CD4-positive, alpha-beta T cell treated with Interferon gamma for 1 hour (primary cell): ENCODE results near the gene PFKP.

Source experiments
- DNase-seq: peaks from one replicate; pipeline ENCODE4 v3.0.0-alpha.2; 2020

The PFKP gene

GRCh38 chr10:3071405-3072198 lies 4.3 kb downstream of the PFKP start:
- DNase-seq = no peak

GRCh38 chr10:3072641-3073360 lies 5.5 kb downstream of the PFKP start:
- no peak for DNase-seq

GRCh38 chr10:3074145-3074665 lies 6.9 kb downstream of the PFKP start:
- DNase-seq = no peak

DNA sequence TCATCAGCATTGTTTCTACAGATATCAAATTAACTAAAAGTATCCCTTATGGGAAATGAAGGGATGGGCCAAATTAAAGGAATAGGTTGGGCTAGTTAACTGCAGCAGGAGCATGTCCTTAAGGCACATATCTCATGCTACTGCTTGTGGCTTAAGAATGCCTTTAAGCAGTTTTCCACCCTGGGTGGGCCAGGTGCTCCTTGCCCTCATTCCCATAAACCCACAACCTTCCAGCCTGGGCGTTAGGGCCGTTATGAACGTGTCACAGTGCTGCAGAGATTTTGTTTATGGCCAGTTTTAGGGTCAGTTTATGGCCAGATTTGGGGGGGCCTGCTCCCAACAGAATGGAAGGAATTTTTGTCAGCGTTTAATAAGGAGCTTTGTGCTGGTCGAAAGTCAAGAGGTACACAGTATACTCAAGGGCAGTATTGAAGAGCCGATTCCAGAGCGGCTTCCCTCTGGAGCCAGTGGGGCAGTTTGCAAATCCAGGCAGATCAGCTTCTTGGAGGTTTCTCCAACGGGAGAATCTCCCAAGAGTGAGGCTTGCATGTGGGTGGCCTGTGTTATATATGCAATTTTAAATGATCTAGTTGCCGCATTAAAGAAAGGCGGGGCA lies 7.7 kb downstream of the PFKP start:
- DNase-seq = no peak

- DNase-seq = no peak
These were observed 8.8 kb downstream of the PFKP start for GRCh38 chr10:3076138-3076537.

GRCh38 chr10:3077509-3077908 lies 10.2 kb downstream of the PFKP start:
- no peak for DNase-seq

GRCh38 chr10:3077940-3078630 lies 10.7 kb downstream of the PFKP start:
- no peak for DNase-seq

DNA sequence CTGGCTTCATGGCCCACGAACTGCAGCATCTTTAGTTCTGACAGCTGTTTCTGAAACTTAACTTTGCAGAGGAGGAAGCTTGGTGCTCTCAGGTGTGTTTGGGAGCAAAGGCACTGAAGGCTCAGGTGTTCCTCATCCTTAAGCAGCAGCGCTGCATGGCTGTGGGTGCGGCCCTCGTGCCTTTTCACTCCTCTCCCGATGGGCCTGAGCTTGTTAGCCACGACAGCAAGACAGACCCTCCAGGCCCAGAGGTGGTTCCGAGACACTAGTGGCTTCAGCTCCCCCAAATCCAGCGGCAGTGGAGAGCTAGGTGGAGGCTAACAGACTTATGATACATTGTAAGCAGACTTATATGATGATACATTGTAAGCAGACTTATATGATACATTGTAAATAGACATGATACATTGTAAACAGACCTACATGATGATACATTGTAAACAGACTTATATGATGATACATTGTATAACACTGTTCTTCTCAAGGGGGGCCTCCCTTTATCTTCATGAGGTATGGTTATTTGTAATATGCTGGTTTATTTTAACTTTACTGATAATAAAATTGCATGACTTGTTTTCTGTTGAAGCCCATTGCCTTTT lies 14.1 kb downstream of the PFKP start:
- no peak for DNase-seq

GRCh38 chr10:3082290-3082689 lies 14.9 kb downstream of the PFKP start:
- no peak for DNase-seq

- DNase-seq = no peak
These were observed 18.6 kb downstream of the PFKP start for GRCh38 chr10:3085785-3086567.

- no peak for DNase-seq
These were observed 23.0 kb downstream of the PFKP start for GRCh38 chr10:3090388-3090787.

DNA sequence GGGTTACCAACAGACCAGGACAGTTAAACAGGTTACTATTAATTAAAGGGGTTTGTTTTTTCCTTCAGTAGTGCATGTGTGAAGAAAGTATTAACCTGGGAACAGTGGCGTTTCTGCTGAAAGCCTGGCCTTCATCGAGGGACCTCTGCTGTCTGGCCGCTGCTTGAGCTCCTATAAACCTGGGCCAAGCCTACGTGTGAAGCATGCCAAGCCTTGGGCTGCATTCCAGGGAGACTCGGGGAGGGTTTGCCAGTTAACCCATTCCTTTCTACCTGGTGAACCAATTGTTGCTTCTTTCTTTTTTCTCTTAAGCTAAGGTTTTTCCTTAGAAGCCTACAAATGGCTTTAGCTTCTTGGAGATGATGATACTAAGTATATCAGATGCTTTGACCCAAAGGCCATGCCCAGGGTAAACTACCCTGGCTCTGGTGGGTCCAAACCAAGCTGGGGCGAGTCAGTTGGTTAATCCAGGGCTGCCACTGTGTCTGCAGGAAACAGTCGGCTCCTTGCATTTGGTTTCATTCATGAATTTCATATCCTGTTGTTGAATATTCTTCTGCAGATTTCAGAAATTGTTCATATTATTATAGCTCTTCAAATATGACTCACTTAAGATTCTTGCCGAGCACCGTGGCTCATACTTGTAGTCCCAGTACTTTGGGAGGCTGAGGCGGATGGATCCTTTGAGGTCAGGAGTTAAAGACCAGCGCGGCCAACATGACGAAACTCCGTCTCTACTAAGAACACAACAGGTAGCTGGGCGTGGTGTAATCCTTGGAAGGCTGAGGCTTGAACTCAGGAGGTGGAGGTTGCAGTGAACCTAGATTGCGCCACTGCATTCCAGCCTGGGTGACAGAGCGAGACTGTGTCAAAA lies 23.8 kb downstream of the PFKP start:
- no peak for DNase-seq

DNA sequence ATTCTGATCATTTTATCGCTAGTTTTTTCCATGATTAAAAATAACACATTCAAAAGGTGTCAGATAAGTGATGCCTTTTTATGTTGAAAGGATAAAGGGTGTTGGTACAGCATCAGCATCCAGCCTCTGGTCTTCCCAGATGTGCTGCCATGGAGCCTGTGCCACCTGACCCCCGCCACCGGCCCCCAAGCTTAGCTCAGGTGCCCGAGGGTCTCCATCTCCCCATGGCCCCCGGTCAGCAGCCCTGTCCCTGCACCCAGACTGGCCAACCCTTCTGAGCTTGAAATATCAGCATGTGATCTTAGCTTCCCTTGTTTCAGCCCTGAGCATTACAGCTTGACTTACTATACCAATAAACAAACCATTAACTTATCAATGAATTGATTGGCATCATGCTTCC lies 24.6 kb downstream of the PFKP start:
- no peak for DNase-seq

- no peak for DNase-seq
These were observed 26.6 kb downstream of the PFKP start for GRCh38 chr10:3093996-3094395.

GRCh38 chr10:3094609-3095036 lies 27.3 kb downstream of the PFKP start:
- DNase-seq = no peak

- DNase-seq = peak; percentile 48
These were observed 28.2 kb downstream of the PFKP start for GRCh38 chr10:3095373-3096139.

GRCh38 chr10:3096149-3096548 lies 28.8 kb downstream of the PFKP start:
- no peak for DNase-seq

DNA sequence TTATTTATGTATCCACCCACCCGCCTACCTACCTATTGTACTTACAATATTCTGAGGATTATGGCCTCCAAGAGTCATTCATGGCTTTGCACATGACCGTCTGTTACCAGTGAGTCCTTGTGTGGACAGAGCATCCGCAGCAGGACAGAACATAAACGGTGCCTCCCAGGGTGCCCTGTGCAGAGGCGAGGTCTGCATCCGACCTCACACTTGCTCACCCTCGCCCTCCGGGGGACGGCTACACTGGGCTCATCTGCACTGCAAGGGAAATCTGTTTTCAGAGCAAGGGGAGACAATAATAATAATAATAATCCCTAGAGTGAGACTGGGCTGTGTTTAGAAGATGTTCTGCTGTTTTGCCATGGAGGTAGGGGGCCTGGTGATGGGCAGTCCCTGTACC lies 29.8 kb downstream of the PFKP start:
- DNase-seq = no peak

DNA sequence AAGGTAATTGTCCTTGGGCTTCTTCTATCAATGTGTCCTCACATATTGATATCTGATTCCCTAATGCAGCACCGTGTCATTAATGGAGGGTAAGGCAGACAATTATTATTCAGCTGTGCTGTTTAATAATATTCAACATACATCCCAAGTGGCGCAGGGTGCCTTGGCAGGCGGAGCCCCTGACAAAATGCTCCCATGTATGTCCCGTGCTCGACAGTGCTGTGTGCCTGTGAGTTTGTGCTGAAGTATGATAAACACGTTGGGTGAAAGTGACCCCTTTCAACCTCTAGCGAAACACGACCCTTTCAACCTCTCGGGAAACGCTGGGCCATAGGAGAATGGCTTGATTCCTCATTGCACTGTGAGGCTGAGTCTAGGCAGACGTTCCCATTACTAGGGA lies 31.3 kb downstream of the PFKP start:
- DNase-seq = no peak
